Measurements from ENCODE around the gene GNG8. TPM values are rescaled to one million over a fixed set of nuclear protein-coding genes. Genes with fewer than 3 reads are reported as not detected.

GNG8 gene
- total RNA-seq, result not detected

GRCh38 chr19:46635920-46636761 is at the start of gene GNG8:
Gene GNG8, minus strand, starts transcription at chr19:46636202. Its CDS starts 1,520 bp downstream, at chr19:46634682.
- H3K9me3 ChIP-seq (ENCODE audit: low read depth, low read length), result no peaks in the 10 kb centered on the region
- peaks cover 45% of the 10 kb centered on the region for H3K4me1 ChIP-seq (ENCODE audit: insufficient read depth, low read length)
- peaks cover 26% of the 10 kb centered on the region for H3K27me3 ChIP-seq (ENCODE audit: insufficient read depth, low read length)
- H3K4me3 ChIP-seq (ENCODE audit: low read length), result no peak within 1 kb of the TSS

GRCh38 chr19:46685189-46685588 is 49.2 kb upstream of the GNG8 start:
- Histone ChIP-seq H3K4me1 (ENCODE audit: insufficient read depth, low read length) (no peaks in the 10 kb centered on the region), H3K27me3 (ENCODE audit: insufficient read depth, low read length) (no peaks in the 10 kb centered on the region), H3K9me3 (ENCODE audit: low read depth, low read length) (no peaks in the 10 kb centered on the region), H3K4me3 (ENCODE audit: low read length) (no peak overlapping the region)

GRCh38 chr19:46678110-46678732 is 42.2 kb upstream of the GNG8 start:
- Histone ChIP-seq H3K9me3 (ENCODE audit: low read depth, low read length) (no peaks in the 10 kb centered on the region), H3K4me3 (ENCODE audit: low read length) (no peak overlapping the region), H3K27me3 (ENCODE audit: insufficient read depth, low read length) (no peaks in the 10 kb centered on the region), H3K4me1 (ENCODE audit: insufficient read depth, low read length) (no peaks in the 10 kb centered on the region)

GRCh38 chr19:46674416-46675178 is 38.6 kb upstream of the GNG8 start:
- H3K9me3 ChIP-seq (ENCODE audit: low read depth, low read length), result no peaks in the 10 kb centered on the region
- H3K4me1 ChIP-seq (ENCODE audit: insufficient read depth, low read length), result no peaks in the 10 kb centered on the region
- no peaks in the 10 kb centered on the region for H3K27me3 ChIP-seq (ENCODE audit: insufficient read depth, low read length)
- H3K4me3 ChIP-seq (ENCODE audit: low read length), result no peak overlapping the region

- H3K4me3 ChIP-seq (ENCODE audit: low read length), result no peak overlapping the region
- H3K27me3 ChIP-seq (ENCODE audit: insufficient read depth, low read length), result no peaks in the 10 kb centered on the region
- no peaks in the 10 kb centered on the region for H3K9me3 ChIP-seq (ENCODE audit: low read depth, low read length)
- H3K4me1 ChIP-seq (ENCODE audit: insufficient read depth, low read length), result no peaks in the 10 kb centered on the region
These were observed 34.8 kb upstream of the GNG8 start for GRCh38 chr19:46670813-46671212.

- H3K27me3 ChIP-seq (ENCODE audit: insufficient read depth, low read length), result no peaks in the 10 kb centered on the region
- H3K9me3 ChIP-seq (ENCODE audit: low read depth, low read length), result no peaks in the 10 kb centered on the region
- no peak overlapping the region for H3K4me3 ChIP-seq (ENCODE audit: low read length)
- H3K4me1 ChIP-seq (ENCODE audit: insufficient read depth, low read length), result no peaks in the 10 kb centered on the region
These were observed 32.7 kb upstream of the GNG8 start for GRCh38 chr19:46668662-46669061.

- no peak overlapping the region for H3K4me3 ChIP-seq (ENCODE audit: low read length)
- H3K4me1 ChIP-seq (ENCODE audit: insufficient read depth, low read length), result peaks cover 14% of the 10 kb centered on the region
- peaks cover 5% of the 10 kb centered on the region for H3K27me3 ChIP-seq (ENCODE audit: insufficient read depth, low read length)
- no peaks in the 10 kb centered on the region for H3K9me3 ChIP-seq (ENCODE audit: low read depth, low read length)
These were observed 29.1 kb upstream of the GNG8 start for GRCh38 chr19:46665072-46665471.

GRCh38 chr19:46661735-46662592 is 26.0 kb upstream of the GNG8 start:
- Histone ChIP-seq H3K4me1 (ENCODE audit: insufficient read depth, low read length) (peaks cover 24% of the 10 kb centered on the region), H3K9me3 (ENCODE audit: low read depth, low read length) (no peaks in the 10 kb centered on the region), H3K27me3 (ENCODE audit: insufficient read depth, low read length) (peaks cover 28% of the 10 kb centered on the region), H3K4me3 (ENCODE audit: low read length) (peak overlapping the region; percentile 30)

- Histone ChIP-seq H3K9me3 (ENCODE audit: low read depth, low read length) (no peaks in the 10 kb centered on the region), H3K4me3 (ENCODE audit: low read length) (peak within 1 kb of the TSS; percentile 30), H3K27me3 (ENCODE audit: insufficient read depth, low read length) (peaks cover 32% of the 10 kb centered on the region), H3K4me1 (ENCODE audit: insufficient read depth, low read length) (peaks cover 24% of the 10 kb centered on the region)
These were observed 25.2 kb upstream of the GNG8 start, which contains the start of gene DACT3 for GRCh38 chr19:46661020-46661731. Gene DACT3, minus strand, starts transcription at chr19:46661182. Its CDS starts 118 bp downstream, at chr19:46661064.

- no peak overlapping the region for H3K4me3 ChIP-seq (ENCODE audit: low read length)
- peaks cover 32% of the 10 kb centered on the region for H3K27me3 ChIP-seq (ENCODE audit: insufficient read depth, low read length)
- H3K4me1 ChIP-seq (ENCODE audit: insufficient read depth, low read length), result peaks cover 24% of the 10 kb centered on the region
- H3K9me3 ChIP-seq (ENCODE audit: low read depth, low read length), result no peaks in the 10 kb centered on the region
These were observed 24.6 kb upstream of the GNG8 start for GRCh38 chr19:46660551-46661019.

GRCh38 chr19:46660008-46660517 is 24.1 kb upstream of the GNG8 start:
- peaks cover 24% of the 10 kb centered on the region for H3K4me1 ChIP-seq (ENCODE audit: insufficient read depth, low read length)
- no peak overlapping the region for H3K4me3 ChIP-seq (ENCODE audit: low read length)
- no peaks in the 10 kb centered on the region for H3K9me3 ChIP-seq (ENCODE audit: low read depth, low read length)
- peaks cover 32% of the 10 kb centered on the region for H3K27me3 ChIP-seq (ENCODE audit: insufficient read depth, low read length)

- H3K4me3 ChIP-seq (ENCODE audit: low read length), result no peak overlapping the region
- peaks cover 24% of the 10 kb centered on the region for H3K4me1 ChIP-seq (ENCODE audit: insufficient read depth, low read length)
- no peaks in the 10 kb centered on the region for H3K9me3 ChIP-seq (ENCODE audit: low read depth, low read length)
- peaks cover 32% of the 10 kb centered on the region for H3K27me3 ChIP-seq (ENCODE audit: insufficient read depth, low read length)
These were observed 23.4 kb upstream of the GNG8 start for GRCh38 chr19:46659151-46660007.

- H3K9me3 ChIP-seq (ENCODE audit: low read depth, low read length), result no peaks in the 10 kb centered on the region
- H3K27me3 ChIP-seq (ENCODE audit: insufficient read depth, low read length), result peaks cover 32% of the 10 kb centered on the region
- H3K4me3 ChIP-seq (ENCODE audit: low read length), result no peak overlapping the region
- H3K4me1 ChIP-seq (ENCODE audit: insufficient read depth, low read length), result peaks cover 20% of the 10 kb centered on the region
These were observed 20.5 kb upstream of the GNG8 start for GRCh38 chr19:46656541-46656940.
